T-helper 2 cell treated with Interferon-gamma antibody and Interleukin-4, amounts not matched to agents 5 μg/mL and 100 μg/mL, for 36 hours (primary cell): ENCODE results near the gene CCNB2.

Source experiments
- DNase-seq: peaks from one replicate; pipeline ENCODE4 v3.0.0; 2021; ENCODE audit warnings: low spot score
- H3K27ac Mint-ChIP-seq: one replicate; pipeline ENCODE4 v1.8.0; 2021; ENCODE audit warnings: mild to moderate bottlenecking, mixed read lengths
- H3K27me3 Mint-ChIP-seq: one replicate; pipeline ENCODE4 v1.8.0; 2021; ENCODE audit warnings: low read depth, mixed read lengths
- H3K36me3 Mint-ChIP-seq: one replicate; pipeline ENCODE4 v1.8.0; 2021; ENCODE audit warnings: low read depth, mixed read lengths
- H3K4me1 Mint-ChIP-seq: one replicate; pipeline ENCODE4 v1.8.0; 2021; ENCODE audit warnings: low read depth, mixed read lengths
- H3K4me3 Mint-ChIP-seq: one replicate; pipeline ENCODE4 v1.8.0; 2022; ENCODE audit warnings: mild to moderate bottlenecking, moderate library complexity, mixed read lengths
- H3K9me3 Mint-ChIP-seq: one replicate; pipeline ENCODE4 v1.8.0; 2021; ENCODE audit warnings: mixed read lengths

CCNB2 gene

DNA sequence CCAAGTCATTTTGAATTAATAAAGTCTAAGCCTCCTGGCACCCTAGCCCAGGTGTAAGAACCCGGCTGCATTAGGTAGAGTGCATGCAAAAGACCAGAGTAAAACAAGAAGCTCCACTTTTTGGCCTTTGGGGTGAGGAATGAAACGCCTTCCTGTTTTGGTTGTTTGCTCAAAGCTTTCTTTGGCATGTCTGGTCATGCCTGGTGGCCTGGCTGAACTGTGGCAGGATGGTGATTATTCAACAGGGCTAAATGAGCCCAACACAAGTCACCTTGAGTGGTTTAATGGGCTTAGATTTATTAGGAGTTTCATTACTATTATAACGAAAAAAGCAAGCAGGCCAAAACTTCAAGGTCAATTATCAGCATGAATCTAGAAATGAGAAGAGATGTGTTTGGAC, 60.8 kb downstream of the CCNB2 start:
- no peaks in the 10 kb centered on the region for H3K9me3 Mint-ChIP-seq
- peaks cover 11% of the 10 kb centered on the region for H3K4me1 Mint-ChIP-seq
- peak overlapping the region; percentile 54 for H3K27ac Mint-ChIP-seq
- DNase-seq: no peak
- H3K27me3 Mint-ChIP-seq: no peaks in the 10 kb centered on the region
- peaks cover 15% of the 10 kb centered on the region for H3K36me3 Mint-ChIP-seq
- H3K4me3 Mint-ChIP-seq: no peak overlapping the region

GRCh38 chr15:59166166-59166565, 61.2 kb downstream of the CCNB2 start:
- Mint-ChIP-seq H3K36me3 (peaks cover 15% of the 10 kb centered on the region), H3K4me3 (no peak overlapping the region), H3K4me1 (peaks cover 11% of the 10 kb centered on the region), H3K27ac (peak overlapping the region; percentile 58), H3K9me3 (no peaks in the 10 kb centered on the region), H3K27me3 (no peaks in the 10 kb centered on the region)
- DNase-seq: no peak

DNA sequence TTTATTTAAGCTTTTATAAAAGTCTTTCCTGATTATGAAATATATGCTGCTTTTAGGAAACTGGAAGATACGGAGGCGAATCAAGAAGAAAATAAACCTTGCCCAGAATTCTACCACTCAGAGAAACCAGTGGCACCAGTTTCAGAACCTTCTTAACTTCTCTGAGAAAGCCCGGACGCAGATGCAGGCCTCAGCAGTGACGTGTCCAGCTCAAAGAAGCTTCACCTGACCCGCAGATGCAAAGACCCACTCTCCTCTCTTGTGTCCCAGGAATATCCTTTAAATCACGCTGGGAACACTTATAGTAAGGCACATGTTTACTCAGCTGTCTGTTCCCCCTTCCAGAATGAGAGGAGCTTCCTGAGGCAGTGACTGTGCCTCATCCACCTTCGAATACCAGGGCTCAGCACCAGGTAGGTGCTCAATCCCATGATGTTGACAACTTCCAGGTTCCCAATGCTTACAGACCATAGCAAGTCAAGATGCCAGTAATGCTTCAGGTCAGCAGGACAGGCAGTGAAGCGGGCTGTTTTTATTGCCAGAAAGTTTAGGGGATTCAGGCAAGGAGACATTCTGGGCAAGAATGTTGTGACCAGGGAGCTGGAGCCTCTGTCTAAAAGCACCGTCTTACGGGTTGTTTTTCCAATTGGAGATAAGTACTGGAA, 61.8 kb downstream of the CCNB2 start:
- Mint-ChIP-seq H3K9me3 (no peaks in the 10 kb centered on the region), H3K27ac (no peak overlapping the region), H3K4me1 (peaks cover 11% of the 10 kb centered on the region), H3K36me3 (peaks cover 17% of the 10 kb centered on the region), H3K27me3 (no peaks in the 10 kb centered on the region), H3K4me3 (no peak overlapping the region)
- DNase-seq: no peak

GRCh38 chr15:59168536-59168935, 63.6 kb downstream of the CCNB2 start:
- Mint-ChIP-seq H3K9me3 (no peaks in the 10 kb centered on the region), H3K4me3 (no peak overlapping the region), H3K4me1 (peaks cover 11% of the 10 kb centered on the region), H3K27me3 (no peaks in the 10 kb centered on the region), H3K27ac (no peak overlapping the region), H3K36me3 (peaks cover 21% of the 10 kb centered on the region)
- DNase-seq: no peak

DNA sequence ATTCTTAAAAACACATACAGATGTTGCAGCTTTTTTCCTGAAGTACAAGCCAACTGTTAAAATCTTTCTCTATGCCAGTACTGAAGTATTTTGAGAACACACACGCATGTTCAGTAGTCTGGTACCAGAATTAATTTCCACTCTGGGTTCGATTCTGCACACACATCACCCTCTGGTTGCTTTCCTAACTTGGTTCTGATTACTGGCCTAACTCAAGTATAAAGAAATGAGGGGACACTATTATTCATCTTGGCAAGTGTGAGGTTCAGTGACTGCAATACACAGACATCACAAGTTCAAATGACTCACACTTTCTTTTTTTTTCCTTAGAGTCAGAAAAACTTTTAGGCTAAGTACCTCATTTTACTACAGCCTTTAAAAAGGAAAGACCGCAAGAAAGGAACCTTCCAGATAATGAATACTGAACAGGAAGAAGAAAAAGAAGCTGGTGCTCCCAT, 64.3 kb downstream of the CCNB2 start:
- peaks cover 26% of the 10 kb centered on the region for H3K36me3 Mint-ChIP-seq
- no peak overlapping the region for H3K4me3 Mint-ChIP-seq
- H3K27me3 Mint-ChIP-seq: no peaks in the 10 kb centered on the region
- H3K9me3 Mint-ChIP-seq: no peaks in the 10 kb centered on the region
- peaks cover 11% of the 10 kb centered on the region for H3K4me1 Mint-ChIP-seq
- peak overlapping the region; percentile 28 for H3K27ac Mint-ChIP-seq
- DNase-seq: no peak

DNA sequence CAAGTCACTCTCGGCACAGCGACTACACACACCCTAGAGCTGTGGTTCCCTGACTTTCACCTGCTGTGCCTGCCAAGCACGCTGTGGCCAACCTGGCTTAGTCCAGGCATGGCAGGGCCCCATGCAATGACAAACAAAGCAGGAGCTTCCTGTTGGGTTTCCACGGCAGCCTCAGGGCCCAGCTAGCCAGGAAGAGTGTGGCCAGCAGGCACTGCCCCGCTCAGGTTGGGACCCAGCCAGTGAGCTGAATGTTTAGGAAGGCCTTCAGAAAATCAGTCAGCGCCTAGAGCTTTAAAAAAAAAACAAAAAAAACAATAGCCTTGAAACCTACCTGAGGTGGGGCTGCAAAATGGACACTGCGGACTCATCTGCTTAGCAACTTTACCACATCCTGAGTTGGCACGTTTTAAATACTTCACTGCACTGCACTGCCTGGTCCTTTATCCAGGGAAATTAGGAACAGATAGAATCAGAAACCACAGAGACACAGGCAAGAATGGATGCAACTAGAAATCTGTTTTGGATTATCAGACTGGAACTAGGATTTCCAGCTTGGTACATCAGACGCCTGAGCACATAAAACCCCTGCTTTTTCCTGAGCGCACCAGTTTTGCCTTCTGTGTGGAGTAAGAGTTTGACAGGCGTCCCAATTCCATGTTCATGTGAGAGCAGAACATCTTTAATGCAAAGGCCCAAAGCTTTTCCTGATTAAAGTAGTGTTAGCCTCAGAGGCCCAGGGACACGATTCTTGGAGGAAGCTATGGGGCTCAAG, 65.5 kb downstream of the CCNB2 start:
- Mint-ChIP-seq H3K27me3 (no peaks in the 10 kb centered on the region), H3K27ac (peak overlapping the region; percentile 26), H3K9me3 (no peaks in the 10 kb centered on the region), H3K36me3 (peaks cover 22% of the 10 kb centered on the region), H3K4me1 (peaks cover 13% of the 10 kb centered on the region), H3K4me3 (no peak overlapping the region)
- no peak for DNase-seq

DNA sequence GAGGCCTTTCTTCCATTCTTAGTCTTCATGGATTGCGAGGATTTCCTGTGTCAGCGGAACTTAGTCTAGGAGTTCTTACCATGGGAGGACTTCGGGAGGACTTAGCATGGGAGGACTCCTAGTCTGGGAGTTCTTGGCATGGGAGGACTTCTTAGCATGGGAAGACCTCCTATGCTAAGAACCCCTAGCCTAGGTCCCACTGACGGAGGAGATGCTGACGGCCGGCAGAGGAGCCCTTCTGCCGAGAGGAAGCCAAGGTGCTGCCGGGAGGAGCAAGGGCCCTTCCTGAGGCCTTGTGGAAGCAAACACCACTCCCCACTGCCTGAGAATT, 66.1 kb downstream of the CCNB2 start:
- Mint-ChIP-seq H3K4me3 (no peak overlapping the region), H3K27me3 (no peaks in the 10 kb centered on the region), H3K9me3 (no peaks in the 10 kb centered on the region), H3K27ac (peak overlapping the region; percentile 26), H3K4me1 (peaks cover 15% of the 10 kb centered on the region), H3K36me3 (peaks cover 22% of the 10 kb centered on the region)
- no peak for DNase-seq

GRCh38 chr15:59172289-59172901, 67.4 kb downstream of the CCNB2 start:
- H3K27ac Mint-ChIP-seq: no peak overlapping the region
- H3K4me1 Mint-ChIP-seq: peaks cover 15% of the 10 kb centered on the region
- peaks cover 20% of the 10 kb centered on the region for H3K36me3 Mint-ChIP-seq
- no peak for DNase-seq
- no peak overlapping the region for H3K4me3 Mint-ChIP-seq
- no peaks in the 10 kb centered on the region for H3K27me3 Mint-ChIP-seq
- H3K9me3 Mint-ChIP-seq: no peaks in the 10 kb centered on the region

DNA sequence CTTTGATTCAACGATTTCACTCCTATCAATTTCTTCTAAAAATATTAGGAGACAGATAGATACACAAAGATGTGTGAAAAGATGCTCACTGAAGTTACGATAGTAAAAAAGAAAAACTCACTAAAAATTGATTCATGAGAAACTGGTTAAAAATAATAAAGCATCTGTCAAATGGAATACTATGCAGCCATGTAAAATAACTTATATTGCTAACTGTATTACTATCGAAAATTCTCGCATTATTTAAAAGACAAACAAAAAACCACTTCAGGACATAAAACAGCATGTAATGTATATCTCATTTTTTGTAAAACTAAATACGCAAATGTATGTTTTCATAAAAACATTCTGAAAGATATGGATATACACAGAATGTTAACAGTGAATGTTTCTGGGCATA, 68.2 kb downstream of the CCNB2 start:
- Mint-ChIP-seq H3K4me3 (no peak overlapping the region), H3K4me1 (peaks cover 15% of the 10 kb centered on the region), H3K27me3 (no peaks in the 10 kb centered on the region), H3K27ac (no peak overlapping the region), H3K9me3 (no peaks in the 10 kb centered on the region), H3K36me3 (peaks cover 17% of the 10 kb centered on the region)
- DNase-seq: no peak

DNA sequence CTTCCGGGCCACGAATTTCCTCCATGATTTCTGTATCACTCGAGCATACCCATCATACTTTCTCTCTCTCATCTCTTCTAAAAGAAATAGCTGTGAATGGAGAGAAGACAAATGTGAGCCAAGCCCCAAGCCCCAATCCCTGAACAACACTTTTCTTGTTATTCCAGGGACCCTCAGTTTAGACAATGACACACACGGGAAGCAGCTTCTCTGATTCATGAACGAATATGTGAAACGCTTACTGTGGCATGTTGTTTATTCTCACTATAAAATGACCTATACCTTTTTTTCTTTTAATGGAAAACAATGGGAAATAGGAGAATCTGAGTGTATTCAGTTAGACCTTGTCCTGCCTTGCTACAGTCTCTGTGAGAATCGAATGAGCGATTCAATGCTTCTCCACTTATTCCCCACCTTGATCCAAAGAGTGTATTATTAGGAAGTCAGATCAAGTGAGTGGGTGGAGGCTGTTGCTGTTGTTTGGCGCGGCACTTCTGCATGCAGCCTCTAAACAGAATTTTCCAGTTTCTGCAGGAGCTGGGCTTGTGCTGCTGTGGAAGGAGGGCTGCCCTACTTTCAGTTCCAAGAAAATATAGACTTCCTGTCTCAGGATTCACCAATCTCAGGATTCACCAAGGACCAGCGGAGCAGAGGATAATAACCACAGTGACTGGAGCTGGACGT, 69.3 kb downstream of the CCNB2 start:
- H3K4me1 Mint-ChIP-seq: peaks cover 14% of the 10 kb centered on the region
- H3K27ac Mint-ChIP-seq: no peak overlapping the region
- H3K27me3 Mint-ChIP-seq: no peaks in the 10 kb centered on the region
- H3K4me3 Mint-ChIP-seq: no peak overlapping the region
- no peak for DNase-seq
- peaks cover 17% of the 10 kb centered on the region for H3K36me3 Mint-ChIP-seq
- H3K9me3 Mint-ChIP-seq: no peaks in the 10 kb centered on the region
